GM15510 (cell line): ENCODE results near the gene ARMC12.

Source experiments
- POLR2A ChIP-seq: IDR thresholded peaks from 3 replicates; pipeline ENCODE4 v1.6.1; 2011; ENCODE audit warnings: borderline replicate concordance; ENCODE audit not compliant: insufficient read length; ENCODE audit errors: extremely low read depth

Gene ARMC12

GRCh38 chr6:35777356-35778102, 40.7 kb downstream of the ARMC12 start:
- no peak for TF ChIP-seq POLR2A

GRCh38 chr6:35778437-35778836, 41.6 kb downstream of the ARMC12 start:
- TF ChIP-seq POLR2A, result no peak

DNA sequence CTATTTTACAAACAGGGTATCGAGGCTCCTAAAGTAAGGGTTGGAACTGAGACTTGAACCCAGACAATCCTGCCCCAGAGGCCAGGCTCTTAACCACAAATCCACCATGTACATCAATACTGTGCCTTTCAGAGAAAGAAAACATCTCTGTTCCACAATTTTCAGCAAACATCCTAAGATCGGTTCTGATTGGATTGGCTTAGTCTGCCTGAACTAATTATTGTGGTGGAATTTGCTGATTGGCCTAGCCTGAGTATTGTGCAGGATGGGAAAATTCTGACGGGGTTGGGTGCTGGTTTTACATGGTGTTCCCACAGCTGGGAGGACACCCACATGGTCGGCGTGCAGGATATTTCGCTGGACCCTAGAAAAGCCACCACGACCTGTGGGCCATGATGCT, 43.9 kb downstream of the ARMC12 start, which contains the start of gene CLPSL1:
Gene CLPSL1 (plus strand): TSS at position 301 of the 400 bp plus-strand sequence. CDS start 92 bp downstream, at position 393.
- TF ChIP-seq POLR2A, result no peak

- TF ChIP-seq POLR2A, result no peak
Measured at GRCh38 chr6:35781290-35781689, 44.5 kb downstream of the ARMC12 start.

- no peak for TF ChIP-seq POLR2A
Measured at GRCh38 chr6:35782424-35782823, 45.6 kb downstream of the ARMC12 start.

DNA sequence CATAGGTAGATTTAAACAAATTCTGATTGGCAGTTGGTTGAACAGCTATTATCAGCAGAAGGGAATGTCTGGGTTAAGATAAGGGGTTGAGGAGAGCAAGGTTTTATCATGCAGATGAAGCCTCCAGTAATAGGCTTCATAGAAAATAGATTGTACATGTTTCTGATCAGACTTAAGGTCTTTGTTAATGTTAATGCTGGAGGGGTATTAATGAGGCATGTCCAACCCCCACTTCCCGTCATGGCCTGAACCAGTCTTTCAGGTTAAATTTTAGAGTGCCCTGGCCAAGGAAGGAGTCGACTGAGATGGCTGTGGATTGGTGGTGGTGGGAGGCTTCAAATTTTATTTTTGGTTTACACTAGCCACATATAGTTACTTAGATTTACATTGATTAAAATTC, 47.4 kb downstream of the ARMC12 start:
- no peak for TF ChIP-seq POLR2A

- TF ChIP-seq POLR2A, result no peak
Measured at GRCh38 chr6:35786272-35786671, 49.4 kb downstream of the ARMC12 start.

DNA sequence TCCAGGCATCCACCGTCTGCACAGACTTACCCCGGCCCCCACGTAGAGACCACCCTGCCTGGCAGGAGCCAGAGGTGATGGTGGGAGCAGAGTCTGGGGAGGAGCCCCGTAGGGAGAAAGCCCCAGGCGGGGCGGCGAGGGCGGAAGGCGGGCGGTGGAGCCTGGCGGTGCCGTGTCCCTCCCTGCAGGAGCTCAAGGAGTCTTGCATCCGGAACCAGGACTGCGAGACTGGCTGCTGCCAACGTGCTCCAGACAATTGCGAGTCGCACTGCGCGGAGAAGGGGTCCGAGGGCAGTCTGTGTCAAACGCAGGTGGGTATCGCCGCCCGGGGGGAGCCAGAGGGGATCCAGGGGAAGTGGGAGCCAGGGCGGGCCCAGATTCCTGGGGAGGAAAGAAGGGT, 50.0 kb downstream of the ARMC12 start:
- TF ChIP-seq POLR2A, result no peak

DNA sequence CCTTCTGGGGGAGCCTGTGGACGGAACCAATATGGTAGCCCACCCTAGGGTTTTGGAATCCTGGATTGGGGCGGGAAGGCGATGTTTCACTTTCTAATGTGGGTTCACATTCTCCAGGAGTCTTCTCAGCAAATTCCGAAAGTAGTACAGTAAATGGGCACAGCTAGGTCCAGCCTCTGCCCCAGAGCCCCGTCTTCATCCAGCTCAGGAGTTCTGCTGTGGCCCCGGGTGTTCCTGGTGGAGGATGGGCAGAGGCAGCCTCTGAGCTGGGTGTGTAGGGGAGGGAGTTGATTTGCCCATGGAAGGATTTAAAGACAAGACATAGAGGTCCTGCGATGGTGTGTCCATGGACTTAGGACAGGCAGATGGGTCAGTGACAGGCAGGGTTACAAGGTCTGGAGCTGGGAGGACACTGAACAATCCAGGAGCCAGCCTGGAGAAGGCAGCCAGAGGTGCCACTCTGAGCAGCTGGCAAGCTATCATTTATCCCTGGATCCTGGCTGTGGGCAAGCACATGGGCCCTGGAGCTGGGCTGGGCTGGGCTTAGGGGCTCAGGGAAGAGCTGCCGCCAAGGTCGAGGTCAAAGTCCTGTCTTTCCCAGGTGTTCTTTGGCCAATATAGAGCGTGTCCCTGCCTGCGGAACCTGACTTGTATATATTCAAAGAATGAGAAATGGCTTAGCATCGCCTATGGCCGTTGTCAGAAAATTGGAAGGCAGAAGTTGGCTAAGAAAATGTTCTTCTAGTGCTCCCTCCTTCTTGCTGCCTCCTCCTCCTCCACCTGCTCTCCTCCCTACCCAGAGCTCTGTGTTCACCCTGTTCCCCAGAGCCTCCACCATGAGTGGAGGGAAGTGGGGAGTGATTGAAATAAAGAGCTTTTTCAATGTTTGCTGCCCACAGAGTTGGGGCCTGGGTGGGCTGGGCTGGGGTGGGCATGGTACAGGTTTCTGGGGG, 50.7 kb downstream of the ARMC12 start:
- no peak for TF ChIP-seq POLR2A

GRCh38 chr6:35788423-35788982, 51.7 kb downstream of the ARMC12 start:
- TF ChIP-seq POLR2A, result no peak

- TF ChIP-seq POLR2A, result no peak
Measured at GRCh38 chr6:35790683-35791082, 53.9 kb downstream of the ARMC12 start.

DNA sequence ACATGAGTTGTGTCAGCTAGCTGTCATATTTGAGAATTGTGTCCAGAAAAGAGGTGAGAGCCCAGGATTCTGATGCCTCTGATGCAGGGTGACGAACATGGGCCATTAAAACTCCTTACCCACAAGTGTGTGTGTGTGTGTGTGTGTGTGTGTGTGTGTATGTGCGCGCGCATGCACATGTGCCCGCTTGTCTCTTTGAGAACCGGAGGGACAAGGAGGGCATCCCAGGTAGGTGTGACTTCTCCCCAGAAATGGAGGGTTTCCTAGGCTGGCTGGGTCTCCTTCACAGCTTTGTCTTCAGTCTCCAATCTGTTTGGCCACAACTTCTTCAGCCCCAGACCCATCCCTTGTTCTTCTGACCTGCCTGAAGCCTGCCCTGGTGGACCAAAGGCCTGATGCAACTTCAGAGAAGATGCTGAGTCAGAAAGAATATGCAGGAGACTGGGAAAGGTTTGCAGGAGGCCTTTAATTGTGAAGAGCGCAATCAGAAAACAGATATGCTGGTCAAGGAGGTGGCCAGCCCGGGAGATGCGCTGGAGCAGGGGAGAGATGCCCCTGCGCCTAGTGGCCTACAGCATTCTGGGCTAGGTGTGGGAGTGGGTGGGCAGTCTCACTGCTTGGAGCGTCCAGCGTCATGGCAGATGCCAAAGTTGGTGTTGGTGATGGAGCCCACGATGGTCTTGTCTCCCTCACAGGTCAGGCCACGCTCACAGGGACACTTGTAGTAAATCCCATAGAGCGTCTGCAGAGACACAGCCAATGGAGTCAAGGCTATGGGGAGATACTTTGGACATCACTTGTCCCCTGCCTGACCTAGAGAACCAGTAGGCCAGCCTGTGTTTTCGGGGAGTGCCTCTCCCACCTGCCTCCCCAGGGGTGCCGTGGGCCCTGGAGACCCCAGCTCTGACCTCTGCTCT, 58.0 kb downstream of the ARMC12 start:
- TF ChIP-seq POLR2A, result no peak

DNA sequence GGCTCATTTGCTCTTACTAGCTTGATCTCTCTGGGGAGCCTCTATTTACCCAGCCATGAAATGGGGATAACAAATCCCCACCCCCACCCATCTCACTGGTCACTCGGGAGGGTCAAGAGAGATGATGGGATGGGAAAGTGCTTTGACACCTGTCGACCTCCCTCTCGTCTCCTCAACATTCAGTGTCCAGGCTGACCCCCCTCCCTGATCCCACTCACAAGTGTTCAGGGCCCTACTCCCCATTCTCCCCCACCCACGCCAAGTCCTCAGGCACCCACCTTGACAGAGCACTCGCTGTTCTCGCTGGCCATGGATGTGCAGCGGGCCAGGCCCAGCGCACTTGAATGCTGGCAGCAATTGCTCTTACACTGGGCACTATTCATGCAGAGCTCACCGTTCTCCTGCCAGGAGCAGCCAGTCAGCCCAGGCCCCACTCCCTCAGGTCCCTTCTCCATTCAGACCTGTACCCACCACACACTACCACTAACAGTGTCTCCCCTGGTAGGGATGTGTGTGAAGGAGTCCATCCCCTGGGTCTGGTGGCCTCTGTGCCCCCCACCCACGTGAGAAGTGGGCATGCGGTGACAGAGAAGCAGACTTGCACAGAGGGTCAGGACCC, 58.7 kb downstream of the ARMC12 start:
- no peak for TF ChIP-seq POLR2A

- no peak for TF ChIP-seq POLR2A
Measured at GRCh38 chr6:35796236-35796635, 59.4 kb downstream of the ARMC12 start.
